ENCODE results near the gene HSPB9. TPM values are rescaled to one million over a fixed set of nuclear protein-coding genes. Genes with fewer than 3 reads are reported as not detected.

Gene HSPB9
- total and polyA plus RNA-seq, 2 of the 8 experiments (the other 6 are each of a cell fraction or from before 2014, with no cell fraction given): 0.27 to 0.30 TPM

DNA sequence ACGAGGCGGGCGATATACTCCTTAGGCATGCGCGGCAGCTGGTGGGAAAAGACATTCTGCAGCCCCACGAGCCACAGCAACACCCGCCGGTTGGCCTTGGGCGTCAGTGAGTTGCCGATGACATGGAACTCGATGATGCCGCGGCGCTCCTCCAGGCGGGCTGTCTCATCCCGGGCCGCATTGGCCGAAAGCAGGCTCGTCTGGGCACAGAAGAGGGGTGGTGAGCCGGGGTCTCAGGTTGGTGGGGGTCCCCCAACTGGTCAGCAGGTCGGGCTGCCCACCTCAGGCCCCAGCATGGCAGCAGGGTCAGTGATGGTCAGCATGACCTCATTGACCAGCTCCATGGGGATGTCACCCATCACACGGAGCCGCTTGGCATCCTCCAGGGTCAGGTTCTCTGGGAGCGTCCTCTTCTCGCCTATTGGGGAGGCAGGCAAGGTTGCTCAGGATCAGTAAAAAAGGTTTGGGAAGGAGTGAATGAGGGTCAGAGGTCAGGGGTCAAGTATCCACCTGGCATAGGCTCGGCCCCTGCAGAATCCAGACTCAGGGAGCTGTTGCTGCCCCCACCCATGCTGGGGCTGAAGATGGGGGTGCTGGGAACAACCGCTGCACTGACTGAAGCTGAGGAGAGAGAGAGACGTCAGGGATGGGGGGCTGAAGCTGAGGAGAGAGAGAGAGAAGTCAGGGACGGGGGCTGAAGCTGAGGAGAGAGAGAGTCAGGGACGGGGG, 5.0 kb upstream of the HSPB9 start:
- H4K20me1 ChIP-seq (replicated peaks in 1 of 2; ENCODE audit: control insufficient read depth in 1 of 2, insufficient read depth in 2 of 2, low read length in 2 of 2): peaks cover 0 to 5% of the 10 kb centered on the region in 2 experiments
- POLR2A ChIA-PET (ENCODE audit: partially characterized antibody): interaction anchor here (0.6 to 1.0 kb wide), 3 partner anchors 96 to 740 kb away, joined by 3 to 4 read pairs (median 3); no protein-coding TSS in a partner anchor
- TF ChIP-seq TCF12 (IDR thresholded peaks at IDR 0.05; ENCODE audit: low read depth, low read length) (no peak), RXRA (IDR thresholded peaks at IDR 0.05; ENCODE audit: insufficient read depth, low read depth, low read length) (no peak), CREB1 (IDR thresholded peaks at IDR 0.05) (no peak), MAFK (IDR thresholded peaks at IDR 0.05; ENCODE audit: low read depth, low read length) (no peak), SIRT6 (IDR thresholded peaks at IDR 0.05; ENCODE audit: low read length) (no peak), POLR2A (IDR thresholded peaks at IDR 0.05; ENCODE audit: control extremely low read depth in 1 of 2, low read depth in 2 of 2, low read length in 2 of 2) (no peak), RFX5 (IDR thresholded peaks at IDR 0.05; ENCODE audit: borderline replicate concordance, low read depth, low read length) (no peak), CHD2 (IDR thresholded peaks at IDR 0.05; ENCODE audit: low read length) (no peak), RNF2 (IDR thresholded peaks at IDR 0.05; ENCODE audit: borderline replicate concordance, low read depth, low read length, missing control alignments, poor library complexity, severe bottlenecking) (no peak)
- TF ChIP-seq, protein P1, sequence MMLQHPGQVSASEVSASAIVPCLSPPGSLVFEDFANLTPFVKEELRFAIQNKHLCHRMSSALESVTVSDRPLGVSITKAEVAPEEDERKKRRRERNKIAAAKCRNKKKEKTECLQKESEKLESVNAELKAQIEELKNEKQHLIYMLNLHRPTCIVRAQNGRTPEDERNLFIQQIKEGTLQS (IDR thresholded peaks at IDR 0.05; ENCODE audit: insufficient read depth, low read depth, low read length): no peak
- TF ChIP-seq, protein P2, sequence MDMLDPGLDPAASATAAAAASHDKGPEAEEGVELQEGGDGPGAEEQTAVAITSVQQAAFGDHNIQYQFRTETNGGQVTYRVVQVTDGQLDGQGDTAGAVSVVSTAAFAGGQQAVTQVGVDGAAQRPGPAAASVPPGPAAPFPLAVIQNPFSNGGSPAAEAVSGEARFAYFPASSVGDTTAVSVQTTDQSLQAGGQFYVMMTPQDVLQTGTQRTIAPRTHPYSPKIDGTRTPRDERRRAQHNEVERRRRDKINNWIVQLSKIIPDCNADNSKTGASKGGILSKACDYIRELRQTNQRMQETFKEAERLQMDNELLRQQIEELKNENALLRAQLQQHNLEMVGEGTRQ (IDR thresholded peaks at IDR 0.05; ENCODE audit: low read length): no peak

More for the DNA sequence above, 5.0 kb upstream of the HSPB9 start:
- no peak overlapping the region for H3K9ac ChIP-seq (replicated peaks in 1 of 4; ENCODE audit: extremely low read depth in 1 of 4, low read depth in 3 of 4, low read length in 3 of 4)
- no peak overlapping the region for H3K56ac ChIP-seq (replicated peaks; ENCODE audit: insufficient read length, low read depth, low read length)
- H3K4me1 ChIP-seq (replicated peaks in 1 of 4; ENCODE audit: control insufficient read depth in 3 of 4, insufficient read depth in 4 of 4, low read length in 3 of 4): peaks cover 0 to 14% (median 9%) of the 10 kb centered on the region in 4 experiments; a peak in 6 of 7 replicates
- FAIRE-seq: no peak
- H3K23me2 ChIP-seq (ENCODE audit: low read depth, low read length): peaks cover 6% of the 10 kb centered on the region
- no peak for DNase-seq (ENCODE audit: low read depth in 1 of 2, low spot score in 2 of 2)
- no peak overlapping the region for H2BK15ac ChIP-seq (ENCODE audit: low read length)
- H2AK5ac ChIP-seq (ENCODE audit: low read depth, low read length): no peak overlapping the region
- peak overlapping the region; percentile 3; the same call in 1 of the 2 replicates for H4K8ac ChIP-seq (ENCODE audit: extremely low read depth, insufficient read depth, low read length)
- H3K18ac ChIP-seq (ENCODE audit: extremely low read depth, low read length): no peak overlapping the region
- no peak overlapping the region for H3K14ac ChIP-seq (ENCODE audit: insufficient read length)
- no peak overlapping the region for H2AFZ ChIP-seq (ENCODE audit: low read length)
- H3K4me2 ChIP-seq (ENCODE audit: insufficient read depth in 1 of 2, low read depth in 2 of 2, low read length in 2 of 2): no peak overlapping the region
- no peak overlapping the region for H2BK20ac ChIP-seq (ENCODE audit: low read length)
- 97% methylated on average over 22 of the region's 30 CpGs; no CpG with 5 or more reads in 1 of the 2 experiments for WGBS, 2 experiments (ENCODE audit: extremely low coverage in 1 of 2, insufficient coverage in 1 of 2, insufficient read length in 1 of 2, insufficient replicate concordance in 2 of 2, low coverage in 1 of 2, low lambda C conversion rate in 2 of 2, missing lambda C conversion rate in 1 of 2)
- no peak overlapping the region for H4K5ac ChIP-seq (ENCODE audit: insufficient read length, low read depth, low read length)
- no peak overlapping the region for H3K27ac ChIP-seq (ENCODE audit: low read depth, low read length)
- H2BK12ac ChIP-seq (ENCODE audit: low read depth, low read length): no peak overlapping the region
- no peak overlapping the region for H2BK5ac ChIP-seq (ENCODE audit: low read depth, low read length)
- H3K36me3 ChIP-seq (ENCODE audit: control insufficient read depth in 2 of 4, insufficient read depth in 4 of 4, low read length in 3 of 4): peaks cover 3 to 20% (median 5%) of the 10 kb centered on the region in 4 experiments; a peak in 6 of 8 replicates
- H3K23ac ChIP-seq (ENCODE audit: insufficient read length): no peak overlapping the region
- no peaks in the 10 kb centered on the region; the same call in 1 of the 2 replicates for H3K79me1 ChIP-seq (ENCODE audit: low read depth, low read length)
- no peaks in the 10 kb centered on the region for H3K27me3 ChIP-seq (replicated peaks in 1 of 4; ENCODE audit: control insufficient read depth in 3 of 4, extremely low read depth in 1 of 4, insufficient read depth in 3 of 4, low read length in 3 of 4)
- no peaks in the 10 kb centered on the region for H3K79me2 ChIP-seq (ENCODE audit: control insufficient read depth in 1 of 2, insufficient read depth in 2 of 2, low read length in 2 of 2)
- no peak overlapping the region for H3K4me3 ChIP-seq (ENCODE audit: extremely low read depth in 1 of 4, insufficient read depth in 2 of 4, low read depth in 3 of 4, low read length in 4 of 4)
- no peaks in the 10 kb centered on the region for H3K9me3 ChIP-seq (ENCODE audit: insufficient read depth in 2 of 2, low read depth in 1 of 2, low read length in 1 of 2)
- no peak overlapping the region for H4K91ac ChIP-seq (replicated peaks; ENCODE audit: insufficient read length, low read length)
- H3K4ac ChIP-seq (replicated peaks; ENCODE audit: insufficient read length, low read depth, low read length): no peak overlapping the region
- CTCF ChIA-PET (ENCODE audit: partially characterized antibody): interaction anchor here (0.6 to 39.4 kb wide), 20 partner anchors 15 to 184 kb away, joined by 3 to 1084 read pairs (median 9); partner anchors contain the start of genes DNAJC7, KCNH4, NKIRAS2 and ZNF385C
- H2BK120ac ChIP-seq (replicated peaks; ENCODE audit: low read depth, low read length): no peak overlapping the region

Data from H1 (cell line).